B cell (primary cell): ENCODE measurements around the gene C1QL2. TPM values are rescaled to one million over a fixed set of nuclear protein-coding genes. Genes with fewer than 3 reads are reported as not detected.

Source experiments
- ATAC-seq: fragments of 200-7000 bp; cut with Tn5 transposase; one replicate; pipeline ENCODE4 v1.10.0; 2021; ENCODE audit warnings: low read depth, mild to moderate bottlenecking, moderate number of reproducible peaks, moderate library complexity
- CTCF ChIA-PET: fragments of 350-600 bp; sonication (Branson Sonifier 250); formaldehyde crosslinking; loops from one replicate; lab custom pipeline; 2021; ENCODE audit warnings: antibody characterized with exemption, inconsistent platforms; lab: Charles Lee
- POLR2A ChIA-PET: fragments of 350-600 bp; sonication (Branson Sonifier 250); formaldehyde crosslinking; loops from one replicate; lab custom pipeline; 2021; ENCODE audit warnings: antibody characterized with exemption; lab: Charles Lee
- DNase-seq: peaks from one replicate; pipeline ENCODE4 v3.0.0; 2013
- H2AFZ ChIP-seq: 2 replicates; pipeline ENCODE4 v1.6.1; 2012; ENCODE audit warnings: mild to moderate bottlenecking, low read depth, low read length; ENCODE audit not compliant: insufficient read depth, poor library complexity, severe bottlenecking
- H3K27ac ChIP-seq, 2 donors: 1 replicate in 1 of 2; 2 replicates in 1 of 2; pipeline ENCODE4 v1.5.1; 2012 to 2013; ENCODE audit warnings: low read length in 2 of 2, mild to moderate bottlenecking in 2 of 2, moderate library complexity in 1 of 2
- H3K27me3 ChIP-seq, 4 experiments: fragments of 200-600 bp in 1 of 4; sonication (generic) in 1 of 4; replicated peaks in 1 of 4; 1 replicate in 2 of 4; 2 replicates in 2 of 4; pipeline versions ENCODE4 v1.6.1 to v1.7.0; 2013 to 2016; ENCODE audit warnings: low read length in 3 of 4, mild to moderate bottlenecking in 2 of 4, mixed read lengths in 1 of 4, moderate library complexity in 1 of 4; ENCODE audit not compliant: insufficient read depth in 4 of 4, control insufficient read depth in 3 of 4; ENCODE audit errors: control extremely low read depth in 1 of 4
- H3K36me3 ChIP-seq, 2 experiments: replicated peaks in 1 of 2; 1 replicate in 1 of 2; 2 replicates in 1 of 2; pipeline versions ENCODE4 v1.6.1 to v1.7.1; 2013; ENCODE audit warnings: low read length in 1 of 2; ENCODE audit not compliant: insufficient read depth in 2 of 2, control insufficient read depth in 1 of 2; ENCODE audit errors: control extremely low read depth in 1 of 2, extremely low read depth in 1 of 2
- H3K4me1 ChIP-seq, 2 donors: fragments of 200-600 bp in 1 of 2; sonication (generic) in 1 of 2; 1 replicate in 1 of 2; 2 replicates in 1 of 2; pipeline versions ENCODE4 v1.5.1 to v1.6.1; 2013 to 2017; ENCODE audit warnings: low read length in 2 of 2; ENCODE audit not compliant: control insufficient read depth in 2 of 2, insufficient read depth in 2 of 2
- H3K4me2 ChIP-seq: replicated peaks from 2 replicates; pipeline ENCODE3; 2012; ENCODE audit warnings: mild to moderate bottlenecking, low read depth, low read length; ENCODE audit not compliant: poor library complexity, severe bottlenecking
- H3K4me3 ChIP-seq, 5 experiments: fragments of 200-600 bp in 1 of 5; sonication (generic) in 1 of 5; 1 replicate in 3 of 5; 2 replicates in 2 of 5; pipeline versions ENCODE4 v1.5.1 to v1.7.0; 2011 to 2016; ENCODE audit warnings: low read length in 4 of 5, mild to moderate bottlenecking in 4 of 5, low read depth in 2 of 5, control low read depth in 1 of 5, moderate library complexity in 1 of 5; ENCODE audit not compliant: insufficient read depth in 1 of 5; ENCODE audit errors: control extremely low read depth in 1 of 5, extremely low read depth in 1 of 5
- H3K79me2 ChIP-seq: fragments of 200-600 bp; sonication (generic); one replicate; pipeline ENCODE4 v1.6.0; 2016; ENCODE audit warnings: low read length; ENCODE audit not compliant: control insufficient read depth, insufficient read depth
- H3K9ac ChIP-seq: fragments of 200-600 bp; sonication (generic); 2 replicates; pipeline ENCODE4 v1.6.1; 2017; ENCODE audit warnings: mild to moderate bottlenecking, low read length, moderate library complexity
- H3K9me3 ChIP-seq, 3 donors: one replicate each; pipeline versions ENCODE4 v1.6.1 to v1.7.1; 2013; ENCODE audit warnings: low read length in 2 of 3; ENCODE audit not compliant: control insufficient read depth in 2 of 3, insufficient read depth in 1 of 3; ENCODE audit errors: control extremely low read depth in 1 of 3
- H4K20me1 ChIP-seq: 2 replicates; pipeline ENCODE4 v1.6.0; 2012; ENCODE audit warnings: mild to moderate bottlenecking, low read length; ENCODE audit not compliant: insufficient read depth, control insufficient read depth, poor library complexity, severe bottlenecking
- H3K27ac Mint-ChIP-seq: one replicate; pipeline ENCODE4 v1.8.0; 2021; ENCODE audit warnings: mixed read lengths
- H3K27me3 Mint-ChIP-seq: one replicate; pipeline ENCODE4 v1.8.0; 2021; ENCODE audit warnings: mixed read lengths
- H3K4me1 Mint-ChIP-seq: one replicate; pipeline ENCODE4 v1.8.0; 2021; ENCODE audit warnings: mixed read lengths
- H3K4me3 Mint-ChIP-seq: one replicate; pipeline ENCODE4 v1.8.0; 2021; ENCODE audit warnings: mixed read lengths
- H3K9me3 Mint-ChIP-seq: one replicate; pipeline ENCODE4 v1.8.0; 2022; ENCODE audit warnings: mixed read lengths; ENCODE audit not compliant: insufficient read depth
- EZH2 ChIP-seq: IDR thresholded peaks from 2 replicates; pipeline ENCODE4 v1.6.1; 2012; ENCODE audit warnings: borderline replicate concordance, low read depth, mild to moderate bottlenecking, moderate library complexity, low read length; ENCODE audit not compliant: insufficient read depth, poor library complexity, severe bottlenecking
- WGBS: methylation state at CpG from one replicate; pipeline ENCODE4 v1.1.5; 2013; ENCODE audit warnings: missing lambda C conversion rate; ENCODE audit not compliant: insufficient coverage; 5-methylcytosine and 5-hydroxymethylcytosine counted together
- intact Hi-C: fragments of 100-400 bp; cut with micrococcal nuclease; formaldehyde crosslinking; loops from one replicate; pipeline ENCODE4 v1.10.0; 2022
- polyA plus RNA-seq: library from polyadenylated mRNA; depleted of rRNA; stranded (reverse); fragments of >200 nt; gene quantifications from 2 replicates; pipeline ENCODE4 v1.2.3, GENCODE V29; 2012
- total RNA-seq, 2 donors: library from RNA; stranded (reverse); fragments of 120-200 nt in 1 of 2; gene quantifications; 1 replicate in 1 of 2; 2 replicates in 1 of 2; pipeline versions ENCODE4 v1.2.3 to v1.2.4, GENCODE V29; 2013 to 2022
- TF ChIP-seq, protein P1 (sequence below): fragments of 200-600 bp; IDR thresholded peaks from one replicate; pipeline ENCODE4 v1.8.0; 2022; ENCODE audit warnings: antibody characterized with exemption, mild to moderate bottlenecking

The C1QL2 gene
- total and polyA plus RNA-seq, 2 donors (not counting 1 experiment from before 2014, with no cell fraction given), result not detected

DNA sequence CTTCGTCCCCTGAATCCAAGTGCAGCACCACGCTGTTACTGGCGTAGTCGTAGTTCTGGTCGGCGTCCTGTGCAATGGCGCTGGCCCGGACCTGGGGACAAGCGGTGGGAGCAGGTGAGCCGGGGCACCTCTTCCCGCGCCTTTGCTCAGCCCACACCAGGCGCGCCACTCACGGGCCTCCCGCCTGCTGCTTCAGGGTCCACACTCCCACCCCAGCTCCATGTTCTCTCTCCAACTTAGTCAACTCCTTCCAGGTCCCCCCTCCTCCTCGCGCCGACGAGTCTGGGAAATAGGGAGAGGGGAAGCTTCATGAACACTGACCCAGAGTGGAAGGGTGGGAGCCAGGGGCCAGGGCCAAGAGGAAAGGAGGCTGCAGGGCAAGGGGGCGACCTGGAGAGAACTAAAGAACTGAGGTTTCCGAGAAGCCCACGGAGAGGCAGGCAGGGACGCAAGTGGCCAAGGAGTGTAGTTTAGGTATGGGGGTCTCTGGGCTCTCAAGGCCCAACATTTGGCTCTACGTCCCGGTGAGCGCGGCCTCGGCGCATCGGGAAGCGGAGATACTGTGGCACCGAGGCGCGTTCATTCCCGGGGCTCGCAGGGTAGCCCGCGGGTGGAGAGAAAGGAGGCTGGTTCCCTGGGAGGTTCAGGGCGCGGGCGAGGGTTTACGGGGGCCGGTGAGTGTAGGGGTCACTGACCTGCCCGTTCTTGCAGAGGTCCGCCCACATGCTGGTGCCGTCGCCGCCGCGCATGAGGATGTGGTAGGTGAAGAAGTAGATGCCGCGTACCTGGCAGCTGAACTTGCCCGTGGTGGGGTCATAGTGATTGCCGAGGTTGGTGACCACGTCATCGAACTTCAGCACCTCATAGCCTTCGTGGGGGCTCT is 1.4 kb downstream of the C1QL2 start:
- no peaks in the 10 kb centered on the region for H3K36me3 ChIP-seq
- DNase-seq (no peak), ATAC-seq (no peak)
- 12% methylated on average over 53 of the region's 58 CpGs for WGBS
- H2AFZ ChIP-seq, result no peak overlapping the region
- H3K4me3 ChIP-seq, result no peak overlapping the region
- intact Hi-C loops, result no loop called here
- ChIA-PET CTCF (no interaction called here), POLR2A (no interaction called here)
- Mint-ChIP-seq H3K27ac (no peak overlapping the region), H3K27me3 (peaks cover 48% of the 10 kb centered on the region), H3K9me3 (no peaks in the 10 kb centered on the region), H3K4me1 (peaks cover 2% of the 10 kb centered on the region), H3K4me3 (no peak overlapping the region)
- no peaks in the 10 kb centered on the region for H3K4me1 ChIP-seq
- H3K27me3 ChIP-seq, result peaks cover 0 to 42% (median 14%) of the 10 kb centered on the region in 4 experiments
- H3K79me2 ChIP-seq, result no peaks in the 10 kb centered on the region
- H3K4me2 ChIP-seq, result no peak overlapping the region
- no peak overlapping the region for H3K27ac ChIP-seq
- peaks cover 0 to 7% (median 0%) of the 10 kb centered on the region in 3 donors for H3K9me3 ChIP-seq
- H3K9ac ChIP-seq, result no peak overlapping the region
- H4K20me1 ChIP-seq, result no peaks in the 10 kb centered on the region
- TF ChIP-seq, protein P1, sequence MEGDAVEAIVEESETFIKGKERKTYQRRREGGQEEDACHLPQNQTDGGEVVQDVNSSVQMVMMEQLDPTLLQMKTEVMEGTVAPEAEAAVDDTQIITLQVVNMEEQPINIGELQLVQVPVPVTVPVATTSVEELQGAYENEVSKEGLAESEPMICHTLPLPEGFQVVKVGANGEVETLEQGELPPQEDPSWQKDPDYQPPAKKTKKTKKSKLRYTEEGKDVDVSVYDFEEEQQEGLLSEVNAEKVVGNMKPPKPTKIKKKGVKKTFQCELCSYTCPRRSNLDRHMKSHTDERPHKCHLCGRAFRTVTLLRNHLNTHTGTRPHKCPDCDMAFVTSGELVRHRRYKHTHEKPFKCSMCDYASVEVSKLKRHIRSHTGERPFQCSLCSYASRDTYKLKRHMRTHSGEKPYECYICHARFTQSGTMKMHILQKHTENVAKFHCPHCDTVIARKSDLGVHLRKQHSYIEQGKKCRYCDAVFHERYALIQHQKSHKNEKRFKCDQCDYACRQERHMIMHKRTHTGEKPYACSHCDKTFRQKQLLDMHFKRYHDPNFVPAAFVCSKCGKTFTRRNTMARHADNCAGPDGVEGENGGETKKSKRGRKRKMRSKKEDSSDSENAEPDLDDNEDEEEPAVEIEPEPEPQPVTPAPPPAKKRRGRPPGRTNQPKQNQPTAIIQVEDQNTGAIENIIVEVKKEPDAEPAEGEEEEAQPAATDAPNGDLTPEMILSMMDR, result no peak
- TF ChIP-seq EZH2, result no peak
